Measurements from ENCODE around the gene CD300A.
A peak's percentile ranks its signal among the peaks of the same experiment; 100 is the strongest.
"Not testable (repeated sequence)": the region's sequence is repeated elsewhere in the genome, so short reads cannot be mapped to it uniquely, and the experiment has no call there.

CD300A gene

GRCh38 chr17:74485841-74486240 lies 19.4 kb downstream of the CD300A start:
- Histone ChIP-seq H3K4me3 (no peak overlapping the region), H3K27ac (no peak overlapping the region), H3K27me3 (peaks cover 0 to 40% of the 10 kb centered on the region in 2 donors), H3K4me1 (no peaks in the 10 kb centered on the region), H3K36me3 (no peaks in the 10 kb centered on the region), H3K9me3 (no peaks in the 10 kb centered on the region)
- intact Hi-C loops (cut with DNase I; ENCODE audit: low total_unique reads) = no loop called here
- TF ChIP-seq CTCF (IDR thresholded peaks at IDR 0.05) = no peak
- DNase-seq = peak in 1 of 2 donors; percentile 17

- DNase-seq = peak in 1 of 2 donors; percentile 24
- intact Hi-C loops (cut with DNase I; ENCODE audit: low total_unique reads); H3K4me3 ChIP-seq; H3K27ac ChIP-seq; H3K9me3 ChIP-seq; H3K36me3 ChIP-seq; H3K4me1 ChIP-seq: not testable (repeated sequence)
- peaks cover 0 to 31% of the 10 kb centered on the region in 2 donors for H3K27me3 ChIP-seq
These were observed 21.8 kb downstream of the CD300A start for GRCh38 chr17:74488276-74488675.

GRCh38 chr17:74490716-74491115 lies 24.3 kb downstream of the CD300A start:
- no peak overlapping the region for H3K27ac ChIP-seq
- H3K36me3 ChIP-seq = no peaks in the 10 kb centered on the region
- H3K9me3 ChIP-seq = no peaks in the 10 kb centered on the region
- no peaks in the 10 kb centered on the region for H3K4me1 ChIP-seq
- peak in 1 of 2 donors; percentile 11 for DNase-seq
- no peak overlapping the region for H3K4me3 ChIP-seq
- peaks cover 0 to 17% of the 10 kb centered on the region in 2 donors for H3K27me3 ChIP-seq
- no peak for TF ChIP-seq CTCF (IDR thresholded peaks at IDR 0.05)
- intact Hi-C loops (cut with DNase I; ENCODE audit: low total_unique reads) = no loop called here

GRCh38 chr17:74491626-74492025 lies 25.2 kb downstream of the CD300A start:
- no peak overlapping the region for H3K27ac ChIP-seq
- H3K4me3 ChIP-seq = no peak overlapping the region
- intact Hi-C loops (cut with DNase I; ENCODE audit: low total_unique reads) = no loop called here
- peaks cover 0 to 14% of the 10 kb centered on the region in 2 donors for H3K27me3 ChIP-seq
- peak in 1 of 2 donors; percentile 32 for DNase-seq
- no peak for TF ChIP-seq CTCF (IDR thresholded peaks at IDR 0.05)
- H3K9me3 ChIP-seq = no peaks in the 10 kb centered on the region
- no peaks in the 10 kb centered on the region for H3K4me1 ChIP-seq
- no peaks in the 10 kb centered on the region for H3K36me3 ChIP-seq

GRCh38 chr17:74493331-74493833 lies 26.9 kb downstream of the CD300A start:
- intact Hi-C loops (cut with DNase I; ENCODE audit: low total_unique reads) = loop anchor here (1.0 kb wide), 1 partner anchor 125 kb away; no protein-coding TSS in a partner anchor
- no peaks in the 10 kb centered on the region for H3K36me3 ChIP-seq

GRCh38 chr17:74497471-74497870 lies 31.0 kb downstream of the CD300A start:
- peaks cover 0 to 9% of the 10 kb centered on the region in 2 donors for H3K27me3 ChIP-seq
- H3K4me1 ChIP-seq = no peaks in the 10 kb centered on the region
- intact Hi-C loops (cut with DNase I; ENCODE audit: low total_unique reads) = no loop called here
- no peaks in the 10 kb centered on the region for H3K9me3 ChIP-seq
- peak in 1 of 2 donors; percentile 28 for DNase-seq
- TF ChIP-seq CTCF (IDR thresholded peaks at IDR 0.05) = no peak
- H3K4me3 ChIP-seq = no peak overlapping the region
- H3K27ac ChIP-seq = no peak overlapping the region
- H3K36me3 ChIP-seq = no peaks in the 10 kb centered on the region

More at GRCh38 chr17:74493331-74493833, 26.9 kb downstream of the CD300A start:
- Histone ChIP-seq H3K4me1 (no peaks in the 10 kb centered on the region), H3K4me3 (no peak overlapping the region), H3K27ac (no peak overlapping the region), H3K27me3 (peaks cover 0 to 17% of the 10 kb centered on the region in 2 donors), H3K9me3 (no peaks in the 10 kb centered on the region)
- TF ChIP-seq CTCF (IDR thresholded peaks at IDR 0.05) = peak; percentile 86 to 87
- peak; percentile 54 to 76 for DNase-seq
